Measurements from ENCODE around the gene RNF144A.

The RNF144A gene

GRCh38 chr2:7043690-7044089, 126.5 kb downstream of the RNF144A start:
- no peak for DNase-seq (ENCODE audit: low read depth)

GRCh38 chr2:7044253-7045250, 127.3 kb downstream of the RNF144A start:
- H3K4me3 ChIP-seq (ENCODE audit: low read length): no peak overlapping the region
- TF ChIP-seq CTCF (IDR thresholded peaks at IDR 0.05; ENCODE audit: insufficient read depth, low read depth, low read length, missing control alignments): peak; percentile 80
- DNase-seq (ENCODE audit: low read depth): peak; percentile 28

More at GRCh38 chr2:7043690-7044089, 126.5 kb downstream of the RNF144A start:
- no peak overlapping the region for H3K4me3 ChIP-seq (ENCODE audit: low read length)
- no peak for TF ChIP-seq CTCF (IDR thresholded peaks at IDR 0.05; ENCODE audit: insufficient read depth, low read depth, low read length, missing control alignments)

- TF ChIP-seq CTCF (IDR thresholded peaks at IDR 0.05; ENCODE audit: insufficient read depth, low read depth, low read length, missing control alignments): no peak
- H3K4me3 ChIP-seq (ENCODE audit: low read length): no peak overlapping the region
- DNase-seq (ENCODE audit: low read depth): no peak
Measured at GRCh38 chr2:7045601-7046590, 128.7 kb downstream of the RNF144A start.

- no peak overlapping the region for H3K4me3 ChIP-seq (ENCODE audit: low read length)
- DNase-seq (ENCODE audit: low read depth): no peak
- no peak for TF ChIP-seq CTCF (IDR thresholded peaks at IDR 0.05; ENCODE audit: insufficient read depth, low read depth, low read length, missing control alignments)
Measured at GRCh38 chr2:7047661-7048060, 130.4 kb downstream of the RNF144A start.

- DNase-seq (ENCODE audit: low read depth): no peak
- TF ChIP-seq CTCF (IDR thresholded peaks at IDR 0.05; ENCODE audit: insufficient read depth, low read depth, low read length, missing control alignments): no peak
- H3K4me3 ChIP-seq (ENCODE audit: low read length): no peak overlapping the region
Measured at GRCh38 chr2:7048762-7049294, 131.6 kb downstream of the RNF144A start.

- TF ChIP-seq CTCF (IDR thresholded peaks at IDR 0.05; ENCODE audit: insufficient read depth, low read depth, low read length, missing control alignments): no peak
- no peak overlapping the region for H3K4me3 ChIP-seq (ENCODE audit: low read length)
- DNase-seq (ENCODE audit: low read depth): no peak
Measured at GRCh38 chr2:7052404-7052803, 135.2 kb downstream of the RNF144A start.
